Measurements from ENCODE around the gene HOXB3.
A peak's percentile ranks its signal among the peaks of the same experiment; 100 is the strongest.

Gene HOXB3

DNA sequence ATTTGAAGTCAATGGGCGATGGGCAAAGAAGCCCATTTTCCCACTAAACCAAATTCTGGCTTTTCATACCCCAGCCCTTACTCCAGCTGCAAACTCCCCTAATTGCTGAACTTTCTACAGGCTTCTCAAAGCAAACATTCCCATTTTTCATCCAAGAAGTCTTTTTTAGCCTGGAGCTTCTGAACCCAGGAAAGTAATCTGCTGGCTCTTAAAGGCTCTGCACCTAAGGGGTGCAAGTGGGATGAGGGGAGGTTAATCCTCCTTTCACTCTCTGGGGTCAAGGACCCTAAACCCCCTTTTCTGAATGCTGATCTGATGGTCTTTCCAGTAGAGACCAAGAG, 18.4 kb upstream of the HOXB3 start:
- CTCF ChIA-PET = interaction anchor here (0.6 to 2.4 kb wide), 8 partner anchors 10 to 633 kb away, joined by 3 to 12 read pairs (median 3); no protein-coding TSS in a partner anchor
- H3K4me1 ChIP-seq (ENCODE audit: control insufficient read depth, insufficient read depth, low read length) = peaks cover 26% of the 10 kb centered on the region
- no peak overlapping the region for H3K27ac ChIP-seq (ENCODE audit: extremely low read depth, low read depth, low read length)
- H3K4me3 ChIP-seq (ENCODE audit: low read depth, low read length) = no peak overlapping the region
- TF ChIP-seq ZBTB8A (tag by site-specific recombination; IDR thresholded peaks at IDR 0.05) (peak; percentile 34; the same call in 1 of the 2 replicates), ZNF426 (tag by site-specific recombination; IDR thresholded peaks at IDR 0.05) (no peak)
- peaks cover 7 to 15% of the 10 kb centered on the region in 2 experiments for H3K36me3 ChIP-seq (ENCODE audit: control insufficient read depth in 2 of 2, insufficient read depth in 1 of 2, low read length in 2 of 2)
- POLR2A ChIA-PET = interaction anchor here (1.2 to 2.4 kb wide), 2 partner anchors 7 to 560 kb away, joined by 3 to 8 read pairs; no protein-coding TSS in a partner anchor
- no peaks in the 10 kb centered on the region for H3K9me3 ChIP-seq (ENCODE audit: control insufficient read depth, insufficient read depth, low read depth, low read length)

DNA sequence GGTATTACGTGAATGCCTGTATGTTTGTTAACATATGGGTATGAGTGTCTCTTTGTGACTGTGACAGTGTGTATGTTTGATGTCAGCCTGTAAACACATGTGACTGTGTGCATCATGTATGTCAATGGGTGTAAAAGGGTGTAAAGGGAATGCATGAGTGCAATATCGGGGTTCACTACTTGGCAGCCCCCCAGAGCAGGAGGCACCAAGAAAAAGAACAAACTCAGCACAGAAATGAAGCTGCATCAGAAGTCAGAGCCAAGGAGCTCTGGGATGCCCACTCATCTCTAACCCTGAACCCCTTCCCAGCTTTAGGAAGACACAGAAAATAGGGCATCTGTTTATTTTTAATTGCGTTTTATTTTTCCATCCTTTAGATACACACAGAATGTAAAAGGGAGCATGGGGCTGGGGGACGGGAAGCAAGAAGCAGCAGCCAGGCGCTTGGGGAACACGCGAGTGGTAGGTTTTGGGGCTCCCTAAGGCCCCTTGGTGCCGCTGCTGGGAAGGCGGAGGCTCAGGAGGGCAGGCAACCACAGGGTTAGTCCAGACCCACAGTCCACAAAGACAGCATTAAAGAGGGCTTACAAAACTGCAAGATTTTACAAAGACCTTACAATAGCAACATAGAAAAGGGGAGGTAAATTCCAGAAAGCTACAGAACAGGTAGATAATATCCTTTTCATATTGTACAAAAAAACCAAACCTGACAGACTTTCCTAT, 17.0 kb upstream of the HOXB3 start:
- Histone ChIP-seq H3K27ac (ENCODE audit: extremely low read depth, low read depth, low read length) (peak overlapping the region; percentile 17; the same call in 1 of the 2 replicates), H3K36me3 (ENCODE audit: control insufficient read depth in 2 of 2, insufficient read depth in 1 of 2, low read length in 2 of 2) (peaks cover 7 to 15% of the 10 kb centered on the region in 2 experiments), H3K4me3 (ENCODE audit: low read depth, low read length) (no peak overlapping the region), H3K4me1 (ENCODE audit: control insufficient read depth, insufficient read depth, low read length) (peaks cover 24% of the 10 kb centered on the region), H3K9me3 (ENCODE audit: control insufficient read depth, insufficient read depth, low read depth, low read length) (no peaks in the 10 kb centered on the region)
- ChIA-PET POLR2A (interaction anchor here (1.1 kb wide), 1 partner anchor 19 kb away, joined by 6 read pairs; the partner anchor contains the start of gene HOXB9), CTCF (interaction anchor here (0.6 to 2.0 kb wide), 2 partner anchors 265 to 271 kb away, joined by 3 to 4 read pairs; no protein-coding TSS in a partner anchor)
- TF ChIP-seq ZBTB10 (tag by site-specific recombination; IDR thresholded peaks at IDR 0.05) = peak; percentile 62; the same call in 1 of the 2 replicates
- TF ChIP-seq TCF7L2 (IDR thresholded peaks at IDR 0.05; ENCODE audit: borderline replicate concordance, low read depth, low read length) = no peak
- TF ChIP-seq KLF8 (tag by site-specific recombination; IDR thresholded peaks at IDR 0.05) = no peak

- H3K4me3 ChIP-seq (ENCODE audit: low read depth, low read length) = no peak overlapping the region
- CTCF ChIA-PET = interaction anchor here (0.6 to 2.0 kb wide), 2 partner anchors 270 to 280 kb away, joined by 3 to 4 read pairs; no protein-coding TSS in a partner anchor
- no peaks in the 10 kb centered on the region for H3K9me3 ChIP-seq (ENCODE audit: control insufficient read depth, insufficient read depth, low read depth, low read length)
- peak overlapping the region; percentile 86; the same call in 1 of the 2 replicates for H3K27ac ChIP-seq (ENCODE audit: extremely low read depth, low read depth, low read length)
- POLR2A ChIA-PET = no interaction called here
- H3K36me3 ChIP-seq (ENCODE audit: control insufficient read depth in 2 of 2, insufficient read depth in 1 of 2, low read length in 2 of 2) = peaks cover 7 to 15% of the 10 kb centered on the region in 2 experiments
- peaks cover 29% of the 10 kb centered on the region for H3K4me1 ChIP-seq (ENCODE audit: control insufficient read depth, insufficient read depth, low read length)
- TF ChIP-seq ZNF626 (tag by site-specific recombination; IDR thresholded peaks at IDR 0.05) (no peak), PRDM6 (tag by site-specific recombination; IDR thresholded peaks at IDR 0.05) (no peak), ZNF350 (tag by site-specific recombination; IDR thresholded peaks at IDR 0.05) (no peak), ZNF146 (tag by site-specific recombination; IDR thresholded peaks at IDR 0.05) (no peak), ZNF596 (tag by site-specific recombination; IDR thresholded peaks at IDR 0.05) (peak; percentile 57; the same call in 1 of the 2 replicates), ZNF155 (tag by site-specific recombination; IDR thresholded peaks at IDR 0.05) (no peak), PRDM1 (tag by site-specific recombination; IDR thresholded peaks at IDR 0.05) (no peak), ZNF280D (tag by site-specific recombination; IDR thresholded peaks at IDR 0.05) (no peak), ZNF121 (tag by site-specific recombination; IDR thresholded peaks at IDR 0.05) (no peak), ZNF600 (tag by site-specific recombination; IDR thresholded peaks at IDR 0.05) (peak; percentile 50; the same call in 1 of the 2 replicates), KLF10 (tag by site-specific recombination; IDR thresholded peaks at IDR 0.05) (no peak), ZBTB8A (tag by site-specific recombination; IDR thresholded peaks at IDR 0.05) (0 out of 2 replicates have a peak, but pooled peaks have one; percentile 18)
- TF ChIP-seq, protein P1, sequence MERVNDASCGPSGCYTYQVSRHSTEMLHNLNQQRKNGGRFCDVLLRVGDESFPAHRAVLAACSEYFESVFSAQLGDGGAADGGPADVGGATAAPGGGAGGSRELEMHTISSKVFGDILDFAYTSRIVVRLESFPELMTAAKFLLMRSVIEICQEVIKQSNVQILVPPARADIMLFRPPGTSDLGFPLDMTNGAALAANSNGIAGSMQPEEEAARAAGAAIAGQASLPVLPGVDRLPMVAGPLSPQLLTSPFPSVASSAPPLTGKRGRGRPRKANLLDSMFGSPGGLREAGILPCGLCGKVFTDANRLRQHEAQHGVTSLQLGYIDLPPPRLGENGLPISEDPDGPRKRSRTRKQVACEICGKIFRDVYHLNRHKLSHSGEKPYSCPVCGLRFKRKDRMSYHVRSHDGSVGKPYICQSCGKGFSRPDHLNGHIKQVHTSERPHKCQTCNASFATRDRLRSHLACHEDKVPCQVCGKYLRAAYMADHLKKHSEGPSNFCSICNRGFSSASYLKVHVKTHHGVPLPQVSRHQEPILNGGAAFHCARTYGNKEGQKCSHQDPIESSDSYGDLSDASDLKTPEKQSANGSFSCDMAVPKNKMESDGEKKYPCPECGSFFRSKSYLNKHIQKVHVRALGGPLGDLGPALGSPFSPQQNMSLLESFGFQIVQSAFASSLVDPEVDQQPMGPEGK (tag by site-specific recombination; IDR thresholded peaks at IDR 0.05) = no peak
These were observed 16.2 kb upstream of the HOXB3 start for GRCh38 chr17:48605991-48606891.

Measured in HEK293 (cell line).